Measurements from ENCODE around the gene TTC23L.

The TTC23L gene

GRCh38 chr5:34833976-34834793 is 4.8 kb upstream of the TTC23L start:
- no peak for DNase-seq

- DNase-seq, result no peak
These were observed 4.2 kb upstream of the TTC23L start for GRCh38 chr5:34834794-34835089.

GRCh38 chr5:34835664-34836063 is 3.3 kb upstream of the TTC23L start:
- no peak for DNase-seq

- no peak for DNase-seq
These were observed 2.9 kb downstream of the TTC23L start for GRCh38 chr5:34841816-34842215.

GRCh38 chr5:34842554-34842953 is 3.6 kb downstream of the TTC23L start:
- no peak for DNase-seq

GRCh38 chr5:34843497-34843896 is 4.5 kb downstream of the TTC23L start:
- no peak for DNase-seq

GRCh38 chr5:34844106-34844505 is 5.1 kb downstream of the TTC23L start:
- no peak for DNase-seq

- no peak for DNase-seq
These were observed 6.0 kb downstream of the TTC23L start for GRCh38 chr5:34844999-34845398.

GRCh38 chr5:34847056-34847455 is 8.1 kb downstream of the TTC23L start:
- no peak for DNase-seq

- DNase-seq, result no peak
These were observed 8.6 kb downstream of the TTC23L start for GRCh38 chr5:34847552-34847951.

GRCh38 chr5:34848230-34848629 is 9.3 kb downstream of the TTC23L start:
- no peak for DNase-seq

- DNase-seq, result no peak
These were observed 10.3 kb downstream of the TTC23L start for GRCh38 chr5:34849253-34849652.

GRCh38 chr5:34854459-34855174 is 15.7 kb downstream of the TTC23L start:
- no peak for DNase-seq

- DNase-seq, result no peak
These were observed 18.2 kb downstream of the TTC23L start for GRCh38 chr5:34857161-34857560.

- no peak for DNase-seq
These were observed 18.9 kb downstream of the TTC23L start for GRCh38 chr5:34857894-34858293.

GRCh38 chr5:34858790-34859189 is 19.8 kb downstream of the TTC23L start:
- no peak for DNase-seq

- DNase-seq, result no peak
These were observed 20.3 kb downstream of the TTC23L start for GRCh38 chr5:34859253-34859652.

- DNase-seq, result no peak
These were observed 25.0 kb downstream of the TTC23L start for GRCh38 chr5:34863946-34864345.

- DNase-seq, result no peak
These were observed 26.1 kb downstream of the TTC23L start for GRCh38 chr5:34865091-34865490.

GRCh38 chr5:34866989-34867471 is 28.1 kb downstream of the TTC23L start:
- DNase-seq, result no peak

- DNase-seq, result no peak
These were observed 28.7 kb downstream of the TTC23L start for GRCh38 chr5:34867660-34868059.

- no peak for DNase-seq
These were observed 29.8 kb downstream of the TTC23L start for GRCh38 chr5:34868791-34869190.

GRCh38 chr5:34869256-34869655 is 30.3 kb downstream of the TTC23L start:
- no peak for DNase-seq

- no peak for DNase-seq
These were observed 31.4 kb downstream of the TTC23L start for GRCh38 chr5:34870382-34870781.

- no peak for DNase-seq
These were observed 37.3 kb downstream of the TTC23L start for GRCh38 chr5:34876275-34876674.

Data from HCEC 1CT (cell line).